ENCODE measurements around the gene DLGAP1.

The DLGAP1 gene

DNA sequence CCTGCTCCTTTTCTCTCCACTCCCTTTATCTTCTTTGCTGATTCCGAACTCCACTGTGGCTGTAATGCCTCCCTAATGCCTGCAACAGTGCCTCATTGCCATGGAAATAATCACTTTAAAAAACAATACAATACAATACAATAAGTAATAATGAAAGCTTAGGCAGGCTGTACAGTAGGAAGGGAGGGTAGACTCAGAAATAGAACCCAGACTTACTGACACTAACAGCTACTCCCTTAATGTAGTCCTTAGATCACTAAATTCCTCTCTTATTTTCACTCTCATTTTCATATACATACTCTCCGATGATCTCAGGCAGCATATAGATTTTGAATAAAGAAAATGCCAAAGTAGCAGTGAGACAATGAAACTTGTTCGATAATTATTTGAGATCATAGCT lies 70.2 kb downstream of the DLGAP1 start:
- Histone ChIP-seq H3K4me3 (ENCODE audit: low read depth, low read length) (no peak overlapping the region), H3K27me3 (no peaks in the 10 kb centered on the region), H3K36me3 (no peaks in the 10 kb centered on the region), H3K4me1 (no peaks in the 10 kb centered on the region), H3K9me3 (no peaks in the 10 kb centered on the region)
- no peak for DNase-seq
- TF ChIP-seq, protein P1, sequence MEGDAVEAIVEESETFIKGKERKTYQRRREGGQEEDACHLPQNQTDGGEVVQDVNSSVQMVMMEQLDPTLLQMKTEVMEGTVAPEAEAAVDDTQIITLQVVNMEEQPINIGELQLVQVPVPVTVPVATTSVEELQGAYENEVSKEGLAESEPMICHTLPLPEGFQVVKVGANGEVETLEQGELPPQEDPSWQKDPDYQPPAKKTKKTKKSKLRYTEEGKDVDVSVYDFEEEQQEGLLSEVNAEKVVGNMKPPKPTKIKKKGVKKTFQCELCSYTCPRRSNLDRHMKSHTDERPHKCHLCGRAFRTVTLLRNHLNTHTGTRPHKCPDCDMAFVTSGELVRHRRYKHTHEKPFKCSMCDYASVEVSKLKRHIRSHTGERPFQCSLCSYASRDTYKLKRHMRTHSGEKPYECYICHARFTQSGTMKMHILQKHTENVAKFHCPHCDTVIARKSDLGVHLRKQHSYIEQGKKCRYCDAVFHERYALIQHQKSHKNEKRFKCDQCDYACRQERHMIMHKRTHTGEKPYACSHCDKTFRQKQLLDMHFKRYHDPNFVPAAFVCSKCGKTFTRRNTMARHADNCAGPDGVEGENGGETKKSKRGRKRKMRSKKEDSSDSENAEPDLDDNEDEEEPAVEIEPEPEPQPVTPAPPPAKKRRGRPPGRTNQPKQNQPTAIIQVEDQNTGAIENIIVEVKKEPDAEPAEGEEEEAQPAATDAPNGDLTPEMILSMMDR (IDR thresholded peaks at IDR 0.05; ENCODE audit: low read depth, low read length) = no peak

DNA sequence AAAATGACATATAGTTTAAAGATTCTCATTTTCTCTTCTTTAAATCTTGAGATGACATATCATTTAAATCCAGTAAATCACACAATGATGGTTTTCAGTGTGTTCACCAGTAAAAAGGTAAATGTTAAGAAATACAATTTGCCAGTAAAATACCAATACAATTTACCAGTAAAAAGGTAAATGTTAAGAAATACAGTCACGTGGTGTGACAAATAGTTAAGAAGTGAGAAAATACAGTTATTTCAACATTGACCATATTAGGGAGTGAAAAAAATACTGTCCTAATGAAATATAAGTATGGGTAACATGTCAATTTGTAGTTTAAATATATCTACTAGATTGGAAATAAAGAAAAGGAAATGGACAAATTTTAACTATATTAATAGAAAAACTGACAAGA lies 80.5 kb downstream of the DLGAP1 start:
- Histone ChIP-seq H3K27me3 (no peaks in the 10 kb centered on the region), H3K9me3 (no peaks in the 10 kb centered on the region), H3K4me3 (ENCODE audit: low read depth, low read length) (no peak overlapping the region), H3K36me3 (no peaks in the 10 kb centered on the region), H3K4me1 (no peaks in the 10 kb centered on the region)
- no peak for DNase-seq
- TF ChIP-seq, protein P1 (IDR thresholded peaks at IDR 0.05; ENCODE audit: low read depth, low read length) = no peak

DNA sequence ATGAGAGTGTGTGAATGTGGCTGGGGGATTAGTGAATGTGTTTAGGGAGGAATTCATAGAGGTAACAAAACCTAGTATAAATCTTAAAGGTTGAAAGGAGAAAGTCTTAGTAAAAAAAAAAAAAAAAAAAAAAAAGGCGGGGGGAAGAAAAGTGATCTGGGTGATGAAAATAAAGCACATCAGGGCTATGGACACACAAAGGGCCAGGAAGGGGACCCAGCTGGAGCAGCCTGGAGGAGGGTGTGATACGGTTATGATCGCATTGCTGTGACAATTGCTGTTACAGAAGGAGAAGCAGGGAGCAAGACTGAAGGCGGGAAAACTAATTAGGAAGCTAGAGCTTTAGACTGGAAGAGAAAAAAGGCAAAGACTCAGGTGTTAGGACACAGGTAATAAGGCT lies 85.4 kb downstream of the DLGAP1 start:
- no peaks in the 10 kb centered on the region for H3K36me3 ChIP-seq
- TF ChIP-seq, protein P1 (IDR thresholded peaks at IDR 0.05; ENCODE audit: low read depth, low read length) = no peak
- H3K9me3 ChIP-seq = no peaks in the 10 kb centered on the region
- DNase-seq = no peak
- H3K4me1 ChIP-seq = no peaks in the 10 kb centered on the region
- no peaks in the 10 kb centered on the region for H3K27me3 ChIP-seq
- no peak overlapping the region for H3K4me3 ChIP-seq (ENCODE audit: low read depth, low read length)

DNA sequence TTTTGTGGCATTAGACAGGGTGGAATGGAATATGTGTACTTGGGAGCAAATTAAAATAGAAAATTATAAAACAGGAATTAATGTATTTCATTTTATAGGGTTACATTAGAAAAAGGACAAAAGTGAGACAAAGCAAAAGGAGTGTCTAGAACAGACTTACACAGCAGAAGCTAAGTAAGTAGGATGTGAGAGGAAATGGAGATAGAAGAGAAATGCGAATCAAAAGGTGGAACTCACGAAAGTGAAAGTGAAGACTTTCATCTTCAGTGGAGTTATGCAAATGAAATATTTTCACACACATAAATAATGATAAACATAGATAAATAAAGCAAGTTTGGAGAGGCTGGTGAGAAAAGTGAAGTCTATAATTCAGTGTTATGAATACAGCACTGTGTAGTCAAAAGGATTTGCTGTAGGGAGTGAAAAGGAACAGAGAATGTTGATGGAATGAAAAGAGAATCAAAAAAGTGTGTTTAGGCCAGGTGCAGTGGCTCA lies 94.8 kb downstream of the DLGAP1 start:
- no peak overlapping the region for H3K4me3 ChIP-seq (ENCODE audit: low read depth, low read length)
- H3K4me1 ChIP-seq = no peaks in the 10 kb centered on the region
- no peak for DNase-seq
- H3K36me3 ChIP-seq = no peaks in the 10 kb centered on the region
- H3K9me3 ChIP-seq = no peaks in the 10 kb centered on the region
- H3K27me3 ChIP-seq = no peaks in the 10 kb centered on the region
- TF ChIP-seq, protein P1 (IDR thresholded peaks at IDR 0.05; ENCODE audit: low read depth, low read length) = no peak

DNA sequence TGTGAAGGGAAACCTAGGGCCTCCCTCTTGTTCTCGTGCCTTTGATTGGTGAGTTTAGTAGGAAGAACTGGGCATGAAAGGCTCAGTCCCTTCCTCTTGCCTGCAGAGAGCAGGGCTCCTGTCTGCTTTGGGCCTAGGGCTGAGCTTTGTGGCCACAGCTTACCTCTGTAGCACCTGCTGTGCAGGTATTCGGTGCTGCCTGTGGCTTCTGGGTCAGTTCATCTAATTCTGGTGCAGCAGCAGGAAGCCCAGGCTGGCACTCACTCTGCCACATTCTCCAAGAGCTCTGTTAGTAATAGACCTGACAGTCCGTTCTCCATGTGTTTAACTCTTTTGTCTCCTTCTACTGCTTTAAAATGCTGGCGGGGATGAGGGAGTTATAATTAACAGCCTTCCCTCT lies 96.5 kb downstream of the DLGAP1 start:
- Histone ChIP-seq H3K4me3 (ENCODE audit: low read depth, low read length) (no peak overlapping the region), H3K4me1 (no peaks in the 10 kb centered on the region), H3K36me3 (no peaks in the 10 kb centered on the region), H3K27me3 (no peaks in the 10 kb centered on the region), H3K9me3 (no peaks in the 10 kb centered on the region)
- no peak for DNase-seq
- TF ChIP-seq, protein P1 (IDR thresholded peaks at IDR 0.05; ENCODE audit: low read depth, low read length) = no peak

DNA sequence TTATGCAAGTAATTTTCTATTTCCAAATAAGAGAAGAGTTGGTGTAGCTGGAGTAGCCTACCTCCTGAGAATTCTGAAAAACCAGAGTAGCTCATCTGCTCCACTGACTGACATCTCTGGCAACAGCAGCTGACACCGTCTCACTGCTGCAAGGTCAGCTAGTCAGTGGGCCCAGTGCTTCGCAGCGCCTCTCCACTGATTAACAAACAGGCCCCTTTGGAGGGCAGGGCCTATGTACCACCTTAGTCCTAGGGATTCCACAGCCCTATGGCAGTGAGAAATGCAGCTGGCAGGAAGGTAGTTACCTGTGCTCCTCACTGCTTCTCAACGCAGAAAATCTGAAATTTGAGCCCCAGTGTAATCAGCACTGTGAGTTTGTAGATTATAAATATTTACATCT lies 97.5 kb downstream of the DLGAP1 start:
- DNase-seq = no peak

More for the DNA sequence above, 97.5 kb downstream of the DLGAP1 start:
- Histone ChIP-seq H3K4me1 (no peaks in the 10 kb centered on the region), H3K27me3 (no peaks in the 10 kb centered on the region), H3K36me3 (no peaks in the 10 kb centered on the region), H3K4me3 (ENCODE audit: low read depth, low read length) (no peak overlapping the region), H3K9me3 (no peaks in the 10 kb centered on the region)
- TF ChIP-seq, protein P1 (IDR thresholded peaks at IDR 0.05; ENCODE audit: low read depth, low read length) = no peak
